HG03045 (cell line): Measurements from ENCODE around the gene SLC35G2.
A peak's percentile ranks its signal among the peaks of the same experiment; 100 is the strongest.
"Not testable (repeated sequence)": the region's sequence is repeated elsewhere in the genome, so short reads cannot be mapped to it uniquely, and the experiment has no call there.

Source experiments
- ATAC-seq: cut with Tn5 transposase; IDR thresholded peaks from one replicate; pipeline ENCODE4 v1.9.1; 2021; ENCODE audit warnings: mild to moderate bottlenecking, moderate library complexity; ENCODE audit not compliant: unreplicated experiment

SLC35G2 gene

DNA sequence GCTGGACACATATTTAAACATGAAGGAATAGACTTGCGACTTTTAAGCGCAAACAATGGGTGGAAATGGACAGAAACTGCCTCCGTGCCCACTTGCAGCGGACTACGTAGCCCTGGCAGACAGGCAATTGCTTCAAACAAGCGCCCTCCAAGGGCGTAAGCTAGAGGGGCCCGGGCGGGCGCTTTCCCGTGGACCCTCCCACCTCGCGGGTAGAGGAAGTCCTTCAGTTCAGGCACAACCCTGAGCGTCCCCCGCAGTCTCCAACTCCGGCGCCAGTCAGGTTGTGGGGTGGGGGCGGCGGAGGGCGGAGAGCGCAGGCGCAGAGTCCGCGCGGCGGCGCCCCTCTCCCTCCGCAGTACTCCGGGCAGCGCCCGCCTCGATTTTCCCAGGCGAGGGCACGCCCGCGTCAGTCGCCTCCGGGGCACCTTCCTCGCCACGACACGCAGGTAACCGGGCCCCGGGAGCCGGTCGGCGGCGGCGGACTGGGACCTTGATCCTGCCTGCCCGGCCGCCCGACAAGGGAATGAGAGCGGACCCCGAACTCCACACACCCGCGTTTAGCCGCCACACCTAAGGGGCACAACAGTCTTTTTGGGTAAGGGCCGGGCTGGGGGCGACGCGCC is at the start of gene SLC35G2:
Gene SLC35G2 (plus strand): TSS at position 358 of the 623 bp plus-strand sequence. CDS start 35,335 bp downstream, outside the sequence.
- ATAC-seq, result peak; percentile 57

DNA sequence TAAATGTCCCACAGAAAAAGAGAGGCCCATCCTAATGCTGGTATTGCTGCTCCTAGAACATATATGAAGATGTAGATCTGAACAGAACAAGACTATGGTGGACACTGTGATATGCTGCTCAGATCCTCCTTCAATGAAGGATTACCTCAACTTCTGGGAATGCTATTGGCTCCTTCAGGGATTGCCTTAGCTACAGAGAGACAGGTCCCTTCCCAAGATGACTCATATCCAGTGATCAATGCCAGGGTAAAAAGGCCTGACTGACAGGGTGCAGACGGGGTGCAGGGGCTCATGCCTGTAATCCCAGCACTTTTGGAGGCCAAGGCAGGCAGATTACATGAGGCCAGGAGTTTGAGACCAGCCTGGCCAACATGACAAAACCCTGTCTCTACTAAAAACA is 46.2 kb upstream of the SLC35G2 start:
- no peak for ATAC-seq

DNA sequence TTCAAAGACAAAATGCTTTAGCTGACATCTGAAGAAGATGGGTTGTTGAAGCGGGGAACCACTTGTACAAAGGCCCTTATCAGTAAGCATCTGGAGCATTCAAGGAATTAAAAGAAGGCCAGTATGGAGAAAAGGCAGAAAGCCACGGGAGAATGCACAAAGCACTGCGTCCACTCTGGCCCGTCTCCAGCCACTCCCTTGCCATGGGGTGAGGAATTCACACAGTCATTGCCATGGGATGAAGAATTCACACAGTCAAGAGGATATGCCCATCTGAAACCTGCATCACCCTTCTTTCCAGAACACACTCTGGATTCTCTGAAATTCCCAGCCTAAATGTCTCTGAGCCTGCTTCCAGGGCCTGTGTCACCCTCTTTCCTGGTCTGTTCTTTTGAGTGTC is 40.1 kb upstream of the SLC35G2 start:
- no peak for ATAC-seq

DNA sequence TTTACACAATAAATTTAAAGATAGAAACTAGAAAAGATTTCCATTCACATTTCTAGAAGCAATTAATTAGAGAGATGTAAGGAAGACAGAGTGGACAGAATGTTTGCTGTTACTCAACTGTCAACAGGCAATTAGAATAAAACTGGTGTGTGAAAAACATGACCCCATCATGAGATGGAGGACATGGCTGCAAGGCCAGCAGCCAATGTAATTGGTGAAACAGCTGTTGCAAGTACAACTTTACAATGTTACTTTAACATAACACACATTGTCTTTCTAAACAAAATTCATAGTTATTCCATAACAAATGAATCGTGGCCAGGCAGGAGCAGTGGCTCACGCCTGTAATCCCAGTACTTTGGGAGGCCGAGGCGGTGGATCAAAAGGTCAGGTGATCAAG is 38.2 kb upstream of the SLC35G2 start:
- ATAC-seq, result no peak

DNA sequence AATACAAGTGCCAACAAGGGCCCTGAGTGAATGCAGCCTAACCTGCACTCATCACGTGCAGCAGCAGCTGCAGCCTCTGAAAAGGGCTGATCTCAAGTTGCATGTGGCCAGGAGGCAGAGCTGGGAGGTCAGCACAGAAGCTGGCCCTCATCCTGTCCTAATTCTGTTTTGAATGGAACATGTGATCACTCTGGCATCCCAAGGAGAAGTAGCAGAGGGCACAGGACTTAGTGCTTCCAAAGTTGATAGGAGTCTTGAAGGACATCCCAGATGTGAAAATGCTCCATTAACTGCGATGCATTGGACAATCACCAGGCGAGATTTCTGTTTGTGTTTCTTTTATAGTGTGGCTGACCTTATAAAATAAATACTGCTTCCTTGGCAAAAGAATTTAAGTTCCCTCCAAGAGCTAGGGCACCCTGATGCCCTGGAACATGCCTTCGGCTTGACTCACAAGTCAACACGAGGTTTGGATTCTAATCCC is 35.2 kb upstream of the SLC35G2 start:
- ATAC-seq, result no peak

DNA sequence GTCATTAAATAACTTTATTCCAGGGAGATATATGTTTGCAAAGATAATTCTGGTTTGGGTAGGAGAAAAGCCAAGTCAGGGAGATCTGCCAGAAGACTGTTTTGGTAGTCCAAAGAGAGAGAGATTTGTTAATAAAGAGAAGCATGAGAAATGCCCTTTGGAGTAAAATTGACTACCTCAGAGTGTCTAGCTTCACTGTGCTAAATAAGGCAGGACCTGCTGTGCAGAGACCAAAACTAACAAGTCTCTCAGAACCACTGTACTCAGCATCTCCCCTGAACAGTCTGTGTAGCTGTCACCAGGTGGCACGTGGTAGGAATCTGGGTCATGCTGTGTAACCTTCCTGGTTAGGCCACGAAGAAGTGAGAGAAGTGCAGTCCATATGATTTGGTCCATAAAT is 31.6 kb upstream of the SLC35G2 start:
- ATAC-seq, result peak; percentile 63

DNA sequence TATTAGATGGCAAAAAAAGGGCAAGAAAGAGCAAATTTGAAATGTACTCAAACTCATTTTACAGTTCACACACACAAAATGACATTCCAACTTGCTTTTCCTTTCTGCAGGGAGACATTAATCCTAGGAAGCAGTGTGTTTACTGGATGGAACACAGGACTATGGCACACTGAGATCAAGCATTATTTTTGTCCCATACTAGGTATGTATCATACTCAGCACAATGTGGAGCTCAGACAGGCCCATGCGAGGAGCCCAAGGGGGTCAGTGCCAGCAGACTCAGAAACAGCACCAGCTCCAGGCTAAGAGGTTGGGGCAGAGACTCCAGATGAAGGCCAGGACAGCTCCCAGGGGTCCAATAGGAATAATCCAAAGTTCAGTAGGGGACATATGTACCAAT is 30.8 kb upstream of the SLC35G2 start:
- ATAC-seq, result no peak

DNA sequence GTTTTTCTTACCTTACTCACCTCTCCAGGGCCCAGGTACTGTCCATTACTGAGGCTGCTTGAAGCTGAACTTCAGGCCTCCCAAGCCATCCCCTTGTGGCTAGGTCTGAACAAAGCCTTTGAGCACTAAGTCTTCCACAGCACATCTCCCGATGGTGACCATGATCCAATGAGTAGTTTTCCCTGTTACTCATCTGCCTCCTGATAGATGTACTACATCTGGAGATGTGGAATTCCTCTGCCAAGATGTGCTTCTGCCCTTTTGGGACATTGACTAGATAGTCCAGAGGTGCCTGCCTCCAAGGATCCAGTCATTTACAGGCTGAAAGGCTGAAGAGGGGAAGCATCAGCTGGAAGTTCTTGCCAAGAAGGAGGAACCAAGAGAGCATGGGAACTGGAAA is 28.9 kb upstream of the SLC35G2 start:
- no peak for ATAC-seq

DNA sequence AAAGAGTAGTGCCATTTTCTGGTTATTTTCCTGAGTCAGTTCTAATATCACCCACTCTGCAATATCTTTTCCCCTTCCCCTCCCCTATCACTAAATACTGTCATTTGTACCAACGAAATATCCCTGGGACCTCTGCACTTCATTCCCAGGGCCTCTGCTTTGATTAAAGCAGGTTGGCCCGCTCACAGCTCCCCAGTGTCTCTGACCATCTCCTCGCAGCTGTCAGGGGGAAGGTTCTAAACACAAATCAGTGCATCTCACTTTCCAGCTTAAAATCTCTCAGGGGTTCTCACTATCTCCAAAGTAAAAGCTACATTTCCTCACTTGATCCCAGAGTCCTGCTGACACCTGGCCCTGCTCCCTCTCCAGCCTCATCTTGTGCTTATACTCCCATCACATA is 28.1 kb upstream of the SLC35G2 start:
- no peak for ATAC-seq

DNA sequence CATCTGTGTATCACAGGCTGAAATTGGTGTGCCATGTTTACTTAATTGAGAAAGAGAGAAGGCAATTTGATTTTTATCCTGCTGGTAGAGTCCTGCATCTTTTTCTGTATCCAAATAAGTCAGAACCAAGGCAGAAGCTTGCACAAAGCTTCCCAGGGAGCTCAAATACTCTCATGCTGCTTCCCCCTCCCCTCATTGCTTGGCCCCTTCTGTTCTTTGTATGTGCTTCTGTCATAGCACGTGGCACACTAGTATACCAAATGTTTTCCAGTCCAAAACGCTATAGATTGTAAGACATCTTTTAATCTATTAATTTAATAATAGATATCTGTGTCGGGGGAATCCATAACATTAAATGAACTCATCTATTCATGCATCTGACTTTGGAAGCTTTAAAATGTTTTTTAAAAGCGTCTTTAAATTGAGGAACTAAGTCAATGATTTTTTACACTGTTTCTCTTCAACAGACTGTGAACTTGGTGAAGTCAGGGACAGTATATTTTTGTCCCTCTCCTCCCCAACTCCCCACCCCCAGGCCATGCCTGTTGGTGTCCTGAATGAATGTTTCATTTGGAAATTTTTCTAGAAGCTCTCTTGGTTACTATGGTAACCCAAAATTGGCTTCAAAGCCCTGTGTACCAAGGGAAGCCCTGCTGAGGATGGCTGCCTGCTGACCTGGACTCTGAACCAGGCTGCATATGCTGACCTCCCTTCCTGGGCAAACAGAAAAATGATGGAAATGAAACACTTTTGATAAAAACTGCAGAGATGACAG is 26.2 kb upstream of the SLC35G2 start:
- ATAC-seq, result no peak

DNA sequence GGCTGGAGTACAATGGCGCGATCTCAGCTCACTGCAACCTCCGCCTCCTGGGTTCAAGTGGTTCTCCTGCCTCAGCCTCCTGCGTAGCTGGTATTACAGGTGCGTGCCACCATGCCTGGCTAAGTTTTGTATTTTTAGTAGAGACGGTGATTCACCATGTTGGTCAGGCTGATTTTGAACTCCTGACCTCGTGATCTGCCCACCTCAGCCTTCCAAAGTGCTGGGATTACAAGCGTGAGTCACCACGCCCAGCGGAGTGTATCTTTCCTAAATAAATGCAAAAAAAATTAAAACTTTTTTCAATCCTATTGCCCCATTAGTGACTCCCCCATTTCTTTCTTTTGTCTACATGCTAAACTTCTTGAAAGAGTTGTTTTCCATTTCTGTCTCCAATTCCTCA is 17.8 kb upstream of the SLC35G2 start:
- ATAC-seq, result not testable (repeated sequence)

DNA sequence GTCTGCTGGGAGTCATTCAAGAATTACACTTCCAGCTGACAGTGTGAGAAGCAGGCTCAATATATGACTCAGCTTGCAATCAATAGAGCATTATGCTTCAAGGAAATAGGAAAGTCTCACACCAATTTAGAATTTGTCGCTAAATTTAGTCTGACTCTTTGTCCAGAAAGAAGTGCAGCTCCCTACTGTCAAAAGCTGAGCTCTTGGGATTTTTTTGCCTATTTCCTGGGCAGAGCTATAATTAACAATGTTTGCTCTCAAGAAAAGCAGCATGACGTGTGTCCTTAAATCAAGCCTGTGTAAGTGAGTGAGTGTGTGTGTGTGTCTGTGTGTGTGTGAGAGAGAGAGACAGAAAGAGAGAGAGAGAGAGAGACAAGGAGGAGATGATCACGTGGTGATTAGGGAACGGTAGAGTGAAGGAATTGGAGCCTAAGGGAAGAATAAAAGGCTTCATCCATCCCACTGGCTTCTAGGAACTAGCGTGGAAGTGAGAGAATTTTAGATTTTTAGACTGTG is 16.4 kb upstream of the SLC35G2 start:
- ATAC-seq, result no peak

DNA sequence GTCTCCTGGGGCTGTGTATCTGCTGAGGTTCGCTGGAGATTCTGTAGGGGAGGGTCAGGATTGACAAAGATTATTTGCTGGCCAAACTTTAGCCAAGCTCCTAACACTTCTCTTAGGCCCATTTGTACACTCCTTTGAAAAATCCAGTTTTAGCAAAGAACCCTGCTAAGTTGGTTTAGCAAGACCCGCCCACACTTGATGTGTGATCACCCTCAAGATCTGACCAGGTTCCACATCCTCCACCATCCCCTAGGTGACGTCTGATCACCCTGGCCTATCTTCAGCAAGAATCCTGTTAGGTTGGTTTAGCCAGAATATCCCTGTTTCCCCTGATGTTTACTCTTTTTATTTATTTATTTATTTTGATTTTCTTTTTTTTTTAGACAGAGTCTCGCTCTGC is 14.8 kb upstream of the SLC35G2 start:
- no peak for ATAC-seq

DNA sequence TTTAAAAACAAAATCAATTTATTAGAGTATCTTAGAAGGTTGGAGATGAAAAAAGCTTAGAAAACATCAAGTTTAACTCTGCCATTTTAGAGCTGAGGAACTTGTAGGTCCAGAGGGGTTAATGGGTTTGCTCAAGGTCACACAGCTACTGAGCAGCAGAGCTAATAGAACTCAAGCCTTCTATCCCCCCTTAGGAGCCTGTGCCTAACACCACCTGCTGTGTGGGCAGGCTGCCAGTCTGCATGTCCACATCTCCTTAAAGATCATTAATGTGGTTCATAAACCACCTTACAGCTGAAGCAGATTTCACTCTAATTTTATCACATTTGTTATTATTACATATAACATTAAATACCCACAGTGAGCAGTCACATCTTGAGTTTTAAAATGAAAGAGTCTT is 14.1 kb upstream of the SLC35G2 start:
- ATAC-seq, result no peak

DNA sequence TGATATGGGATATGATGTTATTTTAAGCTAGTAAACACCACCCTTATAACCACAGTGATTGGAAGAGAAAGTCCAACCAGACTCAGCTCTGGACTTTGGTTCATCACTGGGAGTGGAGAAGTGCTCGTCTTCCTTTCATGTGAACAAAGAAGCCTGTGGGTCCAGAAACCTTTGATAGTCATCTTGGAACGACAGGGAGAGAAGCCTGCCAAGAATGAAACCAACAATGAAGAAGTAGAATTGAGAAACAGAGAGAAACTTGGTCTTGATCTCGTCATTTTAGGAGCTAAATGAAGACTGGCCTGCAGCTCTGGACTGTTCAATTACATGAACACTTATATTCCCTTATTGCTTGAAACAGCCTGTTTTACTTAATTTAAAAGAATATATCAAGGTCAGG is 13.1 kb upstream of the SLC35G2 start:
- peak; percentile 60 for ATAC-seq

DNA sequence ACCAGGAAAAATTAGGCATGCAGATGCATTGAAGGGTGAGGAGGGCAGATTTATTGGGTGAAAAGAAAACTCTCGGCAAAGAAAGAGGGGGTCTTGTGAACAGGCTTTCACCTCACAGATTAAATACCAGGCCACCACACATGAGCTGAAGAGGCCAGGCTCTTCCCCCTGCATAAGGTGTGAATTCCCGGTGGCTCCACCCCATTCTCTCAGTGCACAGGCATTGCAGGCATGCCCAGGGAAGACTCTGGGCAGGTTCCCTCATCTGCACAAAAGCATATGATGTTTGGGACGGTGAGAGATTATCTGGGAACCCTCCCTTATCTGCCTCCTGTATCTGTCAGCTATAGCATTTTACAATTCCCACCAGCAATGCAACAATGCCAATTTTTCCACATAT is 7.2 kb upstream of the SLC35G2 start:
- no peak for ATAC-seq

DNA sequence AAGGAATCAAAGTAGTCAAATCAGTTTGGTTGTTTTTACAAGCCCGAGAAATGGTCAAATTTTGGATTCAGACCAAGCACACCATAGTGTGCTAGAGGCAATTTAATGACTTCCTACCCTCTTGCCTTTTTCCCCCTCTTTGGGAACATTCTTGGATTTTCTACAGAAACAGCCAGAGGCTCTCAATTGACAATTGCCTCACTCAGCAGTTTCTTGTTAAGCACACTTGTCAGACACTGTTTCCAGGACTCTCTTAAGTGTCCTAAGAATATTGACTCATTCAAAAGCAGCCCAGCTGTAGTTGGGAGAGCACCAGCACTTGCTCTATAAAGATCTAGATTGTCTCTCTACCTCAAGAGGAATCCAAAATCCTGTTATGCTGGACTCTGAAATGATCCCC is 1.5 kb upstream of the SLC35G2 start:
- ATAC-seq, result no peak

DNA sequence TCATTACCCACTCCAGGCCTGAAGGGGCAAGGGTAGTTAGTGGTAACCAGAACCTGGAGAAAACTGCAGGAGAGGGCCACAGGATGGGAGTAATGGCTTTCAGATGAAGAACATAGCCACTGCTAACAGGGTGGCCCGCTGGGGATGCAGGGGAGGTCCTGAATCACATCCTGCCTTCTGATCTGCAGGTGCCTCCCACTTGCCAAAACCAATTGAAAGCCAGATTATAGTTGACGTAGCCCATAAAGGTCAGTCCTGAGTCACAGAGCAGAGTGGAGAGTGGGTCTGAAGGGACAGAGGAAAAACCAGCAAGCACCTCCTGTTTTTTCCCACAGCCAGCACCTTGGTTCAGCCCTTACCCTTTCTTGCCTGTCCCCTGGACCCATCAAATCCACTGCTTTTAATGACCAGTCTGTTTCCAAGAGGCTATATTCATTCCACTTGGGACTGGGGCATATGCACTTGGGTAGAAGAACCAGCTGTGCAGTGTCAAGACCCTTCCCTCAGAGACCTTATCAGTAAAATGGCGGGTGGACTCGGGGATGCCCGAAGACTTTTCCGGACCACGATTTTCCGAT is 646 bp upstream of the SLC35G2 start:
- ATAC-seq, result no peak

DNA sequence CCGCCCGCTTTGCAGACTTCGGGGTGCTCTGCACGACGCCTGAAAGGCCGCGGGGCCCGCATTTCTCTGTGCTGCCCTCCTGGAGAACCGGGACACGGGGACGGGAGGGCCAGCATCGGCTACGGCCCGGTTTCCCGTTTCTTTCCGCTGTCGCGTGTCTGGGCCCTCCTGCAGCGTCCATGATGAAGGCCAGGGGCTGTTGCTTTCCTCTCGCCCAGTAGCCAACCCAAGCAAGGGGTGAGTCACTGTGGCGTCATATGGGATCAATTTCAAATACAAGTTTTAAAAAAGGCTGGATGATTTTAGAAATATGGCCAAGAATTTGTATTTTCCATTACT is 435 bp downstream of the SLC35G2 start:
- peak; percentile 40 for ATAC-seq

DNA sequence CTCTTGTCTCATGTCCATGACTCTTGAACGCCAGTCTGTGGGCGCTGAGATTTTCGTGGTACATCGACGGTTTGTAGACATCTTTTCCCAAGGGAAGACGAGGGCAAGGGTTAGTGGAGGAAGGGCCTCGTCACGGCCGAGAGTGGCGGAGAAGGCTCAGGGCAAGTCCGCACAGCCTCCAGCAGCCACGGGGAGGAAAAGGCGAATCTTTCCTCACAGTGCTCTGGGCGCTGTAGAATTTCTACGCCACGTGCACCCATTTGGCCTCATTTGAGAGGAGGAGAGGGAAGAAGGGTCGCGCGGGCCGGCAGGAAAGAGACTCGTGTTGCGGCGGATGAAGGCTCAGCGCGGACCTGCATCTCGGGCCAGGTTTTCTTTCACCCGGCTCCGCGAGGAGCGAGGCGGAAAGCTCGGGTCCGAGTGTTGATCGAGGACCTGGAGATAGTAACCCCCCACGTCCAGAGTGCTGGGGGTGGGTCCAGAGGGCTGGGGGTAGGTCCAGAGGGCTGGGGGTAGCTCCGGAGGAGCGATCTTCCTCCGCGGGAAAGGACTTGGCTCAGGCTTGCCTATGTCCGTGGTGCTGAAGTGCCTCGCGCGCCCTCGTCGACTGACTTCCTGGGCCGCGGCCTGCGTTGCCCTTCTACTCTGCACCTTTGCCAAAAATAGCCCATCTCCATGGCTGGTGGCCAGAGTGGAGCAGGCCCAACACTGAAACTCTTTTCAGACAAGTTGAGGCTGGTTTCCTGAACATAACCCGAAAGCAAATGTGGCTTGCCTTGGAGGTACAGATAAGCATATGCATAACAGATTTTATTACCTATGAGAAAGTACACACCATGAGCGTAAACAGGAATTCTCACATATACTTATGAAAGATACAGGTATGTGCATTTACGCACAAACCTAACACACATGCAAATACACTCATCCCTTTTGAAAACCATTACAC is 1.1 kb downstream of the SLC35G2 start:
- no peak for ATAC-seq

DNA sequence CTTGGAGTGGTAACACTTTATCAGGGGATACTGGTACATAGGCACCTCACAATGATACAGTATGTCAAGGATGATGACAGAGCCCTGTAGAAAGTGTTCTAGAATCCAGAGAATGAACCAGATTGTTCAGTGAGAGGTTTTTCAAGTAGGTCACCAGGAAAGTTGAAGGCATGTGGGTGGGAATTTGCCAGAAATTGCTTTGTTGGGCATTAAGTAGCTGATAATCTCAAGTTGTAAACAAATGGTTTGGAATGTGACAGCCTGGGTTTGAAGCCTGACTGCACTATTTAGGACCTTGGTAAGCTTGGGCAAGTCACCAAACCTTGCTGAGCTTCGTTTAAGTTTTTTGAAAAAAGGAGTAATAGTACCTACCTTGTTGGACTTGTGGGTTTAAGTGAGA is 12.5 kb downstream of the SLC35G2 start:
- ATAC-seq, result no peak
